H1 (cell line): Measurements from ENCODE around the gene HLA-G.

Source experiments
- ATF2 ChIP-seq: IDR thresholded peaks from 2 replicates; pipeline ENCODE4 v1.6.1; 2012; ENCODE audit warnings: low read length, inconsistent platforms
- E2F6 ChIP-seq: IDR thresholded peaks from 2 replicates; pipeline ENCODE4 v1.6.1; 2012; ENCODE audit warnings: inconsistent platforms
- POLR2A ChIP-seq, 2 experiments: IDR thresholded peaks; 1 replicate in 1 of 2; 2 replicates in 1 of 2; pipeline ENCODE4 v1.6.1; 2011; ENCODE audit warnings: low read depth in 2 of 2, low read length in 2 of 2, mild to moderate bottlenecking in 2 of 2; ENCODE audit errors: control extremely low read depth in 1 of 2
- RNF2 ChIP-seq: fragments of 200-900, 300-1000 bp; sonication (generic); IDR thresholded peaks from 2 replicates; pipeline ENCODE4 v1.7.1; 2016; ENCODE audit warnings: borderline replicate concordance, low read depth, mild to moderate bottlenecking, antibody characterized with exemption, low read length; ENCODE audit not compliant: poor library complexity, severe bottlenecking; ENCODE audit errors: missing control alignments
- TAF1 ChIP-seq: IDR thresholded peaks from 2 replicates; pipeline ENCODE4 v1.6.1; 2011; ENCODE audit warnings: mild to moderate bottlenecking, low read depth, low read length
- TF ChIP-seq, protein P1 (sequence below), 3 experiments: IDR thresholded peaks; 1 replicate in 2 of 3; 2 replicates in 1 of 3; pipeline versions ENCODE4 v1.5.1 to v1.6.1; 2011; ENCODE audit warnings: low read length in 3 of 3, mild to moderate bottlenecking in 3 of 3, inconsistent platforms in 2 of 3, low read depth in 1 of 3, moderate library complexity in 1 of 3; ENCODE audit not compliant: insufficient read depth in 1 of 3; ENCODE audit errors: control extremely low read depth in 1 of 3

GRCh38 chr6:29792123-29793035 lies 35.2 kb upstream of the HLA-G start:
- TF ChIP-seq E2F6 (no peak), POLR2A (IDR thresholded peaks at IDR 0.05; ENCODE audit: control extremely low read depth in 1 of 2, low read depth in 2 of 2, low read length in 2 of 2) (no peak), TAF1 (no peak), RNF2 (no peak), ATF2 (no peak)
- TF ChIP-seq, protein P1, sequence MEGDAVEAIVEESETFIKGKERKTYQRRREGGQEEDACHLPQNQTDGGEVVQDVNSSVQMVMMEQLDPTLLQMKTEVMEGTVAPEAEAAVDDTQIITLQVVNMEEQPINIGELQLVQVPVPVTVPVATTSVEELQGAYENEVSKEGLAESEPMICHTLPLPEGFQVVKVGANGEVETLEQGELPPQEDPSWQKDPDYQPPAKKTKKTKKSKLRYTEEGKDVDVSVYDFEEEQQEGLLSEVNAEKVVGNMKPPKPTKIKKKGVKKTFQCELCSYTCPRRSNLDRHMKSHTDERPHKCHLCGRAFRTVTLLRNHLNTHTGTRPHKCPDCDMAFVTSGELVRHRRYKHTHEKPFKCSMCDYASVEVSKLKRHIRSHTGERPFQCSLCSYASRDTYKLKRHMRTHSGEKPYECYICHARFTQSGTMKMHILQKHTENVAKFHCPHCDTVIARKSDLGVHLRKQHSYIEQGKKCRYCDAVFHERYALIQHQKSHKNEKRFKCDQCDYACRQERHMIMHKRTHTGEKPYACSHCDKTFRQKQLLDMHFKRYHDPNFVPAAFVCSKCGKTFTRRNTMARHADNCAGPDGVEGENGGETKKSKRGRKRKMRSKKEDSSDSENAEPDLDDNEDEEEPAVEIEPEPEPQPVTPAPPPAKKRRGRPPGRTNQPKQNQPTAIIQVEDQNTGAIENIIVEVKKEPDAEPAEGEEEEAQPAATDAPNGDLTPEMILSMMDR (IDR thresholded peaks at IDR 0.05; ENCODE audit: control extremely low read depth in 1 of 3, insufficient read depth in 1 of 3, low read depth in 1 of 3, low read length in 3 of 3) = peak; percentile 21 to 27 (median 25); a peak in 3 of 4 replicates
